ENCODE measurements around the gene NLK.

DNA sequence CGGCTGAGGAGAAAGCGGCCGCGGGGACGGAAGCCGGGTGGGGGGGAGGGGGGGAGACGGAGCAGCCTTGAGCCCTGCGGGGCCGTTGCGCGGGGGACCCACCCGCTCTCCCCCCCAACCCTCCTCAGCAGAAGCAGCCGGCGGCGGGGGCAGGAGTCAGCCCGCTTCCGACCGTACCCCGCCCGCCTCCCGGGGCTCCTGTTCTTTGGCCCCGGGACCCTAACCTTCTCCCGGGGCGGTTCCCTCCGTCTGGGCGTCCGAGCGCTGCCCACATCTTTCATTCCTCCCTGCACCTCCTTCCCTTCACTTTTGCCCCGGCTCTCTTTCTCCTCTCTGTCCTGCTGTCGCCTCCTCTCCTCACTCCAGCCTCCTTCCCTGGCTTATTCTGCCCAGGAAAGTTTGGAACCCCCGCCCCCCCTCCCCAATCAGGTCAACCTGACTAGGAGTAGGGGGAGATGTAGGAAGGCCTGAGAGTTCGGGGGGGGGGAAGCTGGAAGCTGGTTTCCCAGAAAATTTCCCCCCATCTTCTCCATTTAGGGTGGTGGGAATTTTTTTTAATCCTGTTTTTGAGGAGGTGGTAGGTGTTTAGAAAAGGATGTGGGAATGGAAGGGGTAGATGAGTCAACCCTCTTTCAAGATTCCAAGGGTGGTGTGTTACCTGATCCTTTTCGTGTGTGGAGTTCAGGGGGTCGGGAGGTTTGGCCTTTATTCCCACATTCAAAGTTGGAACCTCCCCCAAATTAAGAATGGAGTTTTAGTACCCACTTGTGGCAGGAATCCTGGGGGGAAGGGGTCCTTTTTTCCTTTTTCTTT, 427 bp upstream of the NLK start:
- TF ChIP-seq, protein P1, sequence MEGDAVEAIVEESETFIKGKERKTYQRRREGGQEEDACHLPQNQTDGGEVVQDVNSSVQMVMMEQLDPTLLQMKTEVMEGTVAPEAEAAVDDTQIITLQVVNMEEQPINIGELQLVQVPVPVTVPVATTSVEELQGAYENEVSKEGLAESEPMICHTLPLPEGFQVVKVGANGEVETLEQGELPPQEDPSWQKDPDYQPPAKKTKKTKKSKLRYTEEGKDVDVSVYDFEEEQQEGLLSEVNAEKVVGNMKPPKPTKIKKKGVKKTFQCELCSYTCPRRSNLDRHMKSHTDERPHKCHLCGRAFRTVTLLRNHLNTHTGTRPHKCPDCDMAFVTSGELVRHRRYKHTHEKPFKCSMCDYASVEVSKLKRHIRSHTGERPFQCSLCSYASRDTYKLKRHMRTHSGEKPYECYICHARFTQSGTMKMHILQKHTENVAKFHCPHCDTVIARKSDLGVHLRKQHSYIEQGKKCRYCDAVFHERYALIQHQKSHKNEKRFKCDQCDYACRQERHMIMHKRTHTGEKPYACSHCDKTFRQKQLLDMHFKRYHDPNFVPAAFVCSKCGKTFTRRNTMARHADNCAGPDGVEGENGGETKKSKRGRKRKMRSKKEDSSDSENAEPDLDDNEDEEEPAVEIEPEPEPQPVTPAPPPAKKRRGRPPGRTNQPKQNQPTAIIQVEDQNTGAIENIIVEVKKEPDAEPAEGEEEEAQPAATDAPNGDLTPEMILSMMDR (IDR thresholded peaks at IDR 0.05), result no peak
- TF ChIP-seq POLR2AphosphoS5 (IDR thresholded peaks at IDR 0.05), result no peak

Data from upper lobe of left lung (tissue), 4 donors.